SU-DHL-6 (cell line): ENCODE measurements around the gene CYP26B1.

ENCODE experiments used
- EZH2phosphoT487 ChIP-seq: fragments of 200-600 bp; sonication (generic), shearing (Covaris generic); conservative IDR thresholded peaks from 2 replicates; pipeline ENCODE4 v1.6.1; 2018; ENCODE audit warnings: mild to moderate bottlenecking, antibody characterized with exemption, low read length, moderate library complexity, mixed read lengths
- TF ChIP-seq, protein P1 (sequence below): fragments of 200-600 bp; sonication (generic); IDR thresholded peaks from one replicate; pipeline ENCODE4 v1.5.1; 2017; ENCODE audit warnings: antibody characterized with exemption, mild to moderate bottlenecking, low read length, moderate library complexity; ENCODE audit not compliant: insufficient read depth, poor library complexity, severe bottlenecking

DNA sequence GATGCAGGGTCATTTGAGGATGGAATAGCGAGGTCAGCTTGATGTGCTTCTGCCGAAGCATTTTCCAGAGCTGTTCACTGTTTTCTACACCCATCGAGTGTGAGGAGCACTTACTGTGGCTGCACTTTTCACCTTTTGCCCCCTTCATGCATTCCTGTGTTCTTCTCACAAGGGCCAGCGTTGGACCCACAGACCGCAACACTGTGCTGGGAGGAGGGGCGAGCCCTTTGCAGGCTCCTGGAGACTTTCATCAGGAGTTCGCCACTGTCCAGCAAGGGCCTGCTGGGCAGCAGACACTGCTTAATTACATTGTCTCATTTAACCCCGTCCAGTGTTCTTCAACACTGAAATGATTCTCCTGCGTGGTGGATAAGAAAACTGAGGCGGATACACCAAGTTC is 29.9 kb downstream of the CYP26B1 start:
- TF ChIP-seq, protein P1, sequence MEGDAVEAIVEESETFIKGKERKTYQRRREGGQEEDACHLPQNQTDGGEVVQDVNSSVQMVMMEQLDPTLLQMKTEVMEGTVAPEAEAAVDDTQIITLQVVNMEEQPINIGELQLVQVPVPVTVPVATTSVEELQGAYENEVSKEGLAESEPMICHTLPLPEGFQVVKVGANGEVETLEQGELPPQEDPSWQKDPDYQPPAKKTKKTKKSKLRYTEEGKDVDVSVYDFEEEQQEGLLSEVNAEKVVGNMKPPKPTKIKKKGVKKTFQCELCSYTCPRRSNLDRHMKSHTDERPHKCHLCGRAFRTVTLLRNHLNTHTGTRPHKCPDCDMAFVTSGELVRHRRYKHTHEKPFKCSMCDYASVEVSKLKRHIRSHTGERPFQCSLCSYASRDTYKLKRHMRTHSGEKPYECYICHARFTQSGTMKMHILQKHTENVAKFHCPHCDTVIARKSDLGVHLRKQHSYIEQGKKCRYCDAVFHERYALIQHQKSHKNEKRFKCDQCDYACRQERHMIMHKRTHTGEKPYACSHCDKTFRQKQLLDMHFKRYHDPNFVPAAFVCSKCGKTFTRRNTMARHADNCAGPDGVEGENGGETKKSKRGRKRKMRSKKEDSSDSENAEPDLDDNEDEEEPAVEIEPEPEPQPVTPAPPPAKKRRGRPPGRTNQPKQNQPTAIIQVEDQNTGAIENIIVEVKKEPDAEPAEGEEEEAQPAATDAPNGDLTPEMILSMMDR: no peak
- TF ChIP-seq EZH2phosphoT487: no peak
